Occipital lobe (tissue), 2 donors: ENCODE results near the gene PCDHGB4. TPM values are rescaled to one million over a fixed set of nuclear protein-coding genes. Genes with fewer than 3 reads are reported as not detected.
"Not testable (repeated sequence)": the region's sequence is repeated elsewhere in the genome, so short reads cannot be mapped to it uniquely, and the experiment has no call there.

Experiments used
- DNase-seq: peaks from one replicate; lab custom pipeline; 2025; lab: John Stamatoyannopoulos, UW
- total RNA-seq: library from RNA; depleted of rRNA; stranded (reverse); fragments of >200 nt; gene quantifications from one replicate; pipeline ENCODE4 v1.2.3, GENCODE V29; 2014

Gene PCDHGB4
- total RNA-seq, 1 donor from 2014 or later = 12.9 TPM

DNA sequence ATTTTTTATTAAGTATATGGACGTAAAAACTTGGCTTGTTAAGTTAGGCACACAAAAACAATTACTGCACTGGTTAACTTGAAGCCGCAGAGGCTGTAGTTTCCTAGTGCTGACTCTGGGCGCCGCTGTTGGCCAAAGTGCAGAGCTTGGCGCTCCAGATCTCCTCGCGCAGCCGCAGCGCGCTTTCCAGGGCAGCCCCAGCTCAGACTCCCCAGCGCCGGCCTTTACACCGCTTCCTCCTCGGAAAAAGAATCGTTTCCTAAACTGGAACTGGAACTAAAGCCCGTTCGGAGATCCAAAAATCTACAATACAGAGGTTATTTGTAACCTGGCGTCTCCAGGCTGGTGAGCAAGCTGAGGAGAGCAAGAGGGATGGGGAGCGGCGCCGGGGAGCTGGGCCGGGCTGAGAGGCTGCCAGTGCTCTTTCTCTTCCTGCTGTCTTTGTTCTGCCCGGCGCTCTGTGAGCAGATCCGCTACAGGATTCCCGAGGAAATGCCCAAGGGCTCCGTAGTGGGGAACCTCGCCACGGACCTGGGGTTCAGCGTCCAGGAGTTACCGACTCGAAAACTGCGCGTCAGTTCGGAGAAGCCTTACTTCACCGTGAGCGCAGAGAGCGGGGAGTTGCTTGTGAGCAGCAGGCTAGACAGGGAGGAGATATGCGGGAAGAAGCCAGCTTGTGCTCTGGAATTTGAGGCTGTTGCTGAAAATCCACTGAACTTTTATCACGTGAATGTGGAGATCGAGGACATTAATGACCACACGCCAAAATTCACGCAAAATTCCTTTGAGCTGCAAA is 10.5 kb downstream of the PCDHGB4 start, which contains the start of gene PCDHGB5:
Gene PCDHGB5, plus strand, starts transcription at position 192 of the 796 bp plus-strand sequence. Its CDS starts 181 bp downstream, at position 373.
- DNase-seq = not testable (repeated sequence)

DNA sequence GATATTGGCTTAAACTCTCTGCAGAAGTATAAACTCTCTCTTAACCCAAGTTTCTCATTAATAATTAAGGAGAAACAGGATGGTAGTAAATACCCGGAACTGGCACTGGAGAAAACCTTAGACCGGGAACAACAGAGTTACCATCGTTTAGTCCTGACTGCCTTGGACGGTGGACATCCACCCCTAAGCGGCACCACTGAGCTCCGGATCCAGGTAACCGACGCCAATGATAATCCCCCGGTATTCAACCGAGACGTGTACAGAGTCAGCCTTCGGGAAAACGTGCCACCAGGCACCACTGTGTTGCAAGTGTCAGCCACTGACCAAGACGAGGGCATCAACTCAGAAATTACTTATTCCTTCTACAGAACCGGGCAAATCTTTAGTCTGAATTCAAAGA is 11.1 kb downstream of the PCDHGB4 start:
- no peak for DNase-seq

DNA sequence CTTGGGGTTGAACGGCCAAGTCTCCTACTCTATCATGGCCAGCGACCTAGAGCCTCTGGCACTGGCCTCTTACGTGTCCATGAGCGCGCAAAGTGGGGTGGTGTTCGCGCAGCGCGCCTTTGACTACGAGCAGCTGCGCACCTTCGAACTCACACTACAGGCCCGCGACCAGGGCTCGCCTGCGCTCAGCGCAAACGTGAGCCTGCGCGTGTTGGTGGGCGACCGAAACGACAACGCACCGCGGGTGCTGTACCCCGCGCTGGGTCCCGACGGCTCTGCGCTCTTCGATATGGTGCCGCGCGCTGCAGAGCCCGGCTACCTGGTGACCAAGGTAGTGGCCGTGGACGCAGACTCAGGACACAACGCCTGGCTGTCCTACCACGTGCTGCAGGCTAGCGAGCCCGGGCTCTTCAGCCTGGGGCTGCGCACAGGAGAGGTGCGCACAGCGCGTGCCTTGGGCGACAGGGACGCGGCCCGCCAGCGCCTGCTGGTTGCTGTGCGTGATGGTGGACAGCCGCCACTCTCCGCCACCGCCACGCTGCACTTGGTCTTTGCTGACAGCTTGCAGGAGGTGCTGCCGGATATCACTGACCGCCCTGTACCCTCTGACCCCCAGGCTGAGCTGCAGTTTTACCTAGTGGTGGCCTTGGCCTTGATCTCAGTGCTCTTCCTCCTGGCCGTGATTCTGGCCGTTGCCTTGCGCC is 12.2 kb downstream of the PCDHGB4 start:
- no peak for DNase-seq

DNA sequence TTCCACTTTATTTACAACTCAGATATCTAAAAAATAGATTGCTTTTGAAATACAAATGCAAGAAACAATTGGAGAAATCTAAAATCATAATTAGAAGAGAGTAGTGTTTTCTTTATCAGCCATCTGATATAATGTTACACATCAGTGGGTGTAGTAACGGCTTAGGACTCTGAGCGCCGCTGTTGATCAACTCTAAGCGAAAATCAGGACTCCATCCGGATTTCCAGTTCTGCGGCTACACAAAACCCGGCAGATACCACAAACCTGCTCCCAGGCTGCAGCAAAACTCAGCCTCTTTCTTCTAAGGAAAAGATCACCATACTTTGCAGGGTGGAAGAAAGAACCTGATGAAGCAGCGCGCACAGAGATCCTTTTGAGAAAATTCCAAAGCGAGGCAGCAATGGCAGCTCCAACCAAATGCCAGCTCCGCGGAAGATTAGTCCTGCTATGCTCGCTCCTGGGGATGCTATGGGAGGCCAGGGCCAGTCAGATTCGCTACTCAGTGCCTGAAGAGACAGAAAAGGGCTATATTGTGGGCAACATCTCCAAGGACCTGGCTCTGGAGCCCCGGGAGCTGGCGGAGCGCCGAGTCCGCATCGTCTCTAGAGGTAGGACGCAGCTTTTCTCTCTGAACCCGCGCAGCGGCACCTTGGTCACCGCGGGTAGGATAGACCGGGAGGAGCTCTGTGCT is 15.2 kb downstream of the PCDHGB4 start, which contains the start of gene PCDHGA9:
Gene PCDHGA9, plus strand, starts transcription at position 226 of the 691 bp plus-strand sequence. Its CDS starts 175 bp downstream, at position 401.
- DNase-seq = no peak

DNA sequence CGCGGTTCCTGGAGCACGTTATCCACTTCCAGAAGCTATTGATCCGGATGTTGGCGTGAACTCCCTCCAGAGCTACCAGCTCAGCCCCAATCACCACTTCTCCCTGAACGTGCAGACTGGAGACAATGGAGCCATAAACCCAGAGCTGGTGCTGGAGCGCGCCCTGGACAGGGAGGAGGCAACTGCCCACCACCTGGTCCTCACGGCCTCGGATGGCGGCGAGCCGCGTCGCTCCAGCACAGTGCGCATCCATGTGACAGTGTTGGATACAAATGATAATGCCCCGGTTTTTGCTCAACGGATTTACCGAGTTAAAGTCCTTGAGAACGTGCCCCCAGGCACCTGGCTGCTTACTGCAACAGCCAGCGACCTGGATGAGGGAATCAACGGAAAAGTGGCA is 15.9 kb downstream of the PCDHGB4 start:
- DNase-seq = no peak

DNA sequence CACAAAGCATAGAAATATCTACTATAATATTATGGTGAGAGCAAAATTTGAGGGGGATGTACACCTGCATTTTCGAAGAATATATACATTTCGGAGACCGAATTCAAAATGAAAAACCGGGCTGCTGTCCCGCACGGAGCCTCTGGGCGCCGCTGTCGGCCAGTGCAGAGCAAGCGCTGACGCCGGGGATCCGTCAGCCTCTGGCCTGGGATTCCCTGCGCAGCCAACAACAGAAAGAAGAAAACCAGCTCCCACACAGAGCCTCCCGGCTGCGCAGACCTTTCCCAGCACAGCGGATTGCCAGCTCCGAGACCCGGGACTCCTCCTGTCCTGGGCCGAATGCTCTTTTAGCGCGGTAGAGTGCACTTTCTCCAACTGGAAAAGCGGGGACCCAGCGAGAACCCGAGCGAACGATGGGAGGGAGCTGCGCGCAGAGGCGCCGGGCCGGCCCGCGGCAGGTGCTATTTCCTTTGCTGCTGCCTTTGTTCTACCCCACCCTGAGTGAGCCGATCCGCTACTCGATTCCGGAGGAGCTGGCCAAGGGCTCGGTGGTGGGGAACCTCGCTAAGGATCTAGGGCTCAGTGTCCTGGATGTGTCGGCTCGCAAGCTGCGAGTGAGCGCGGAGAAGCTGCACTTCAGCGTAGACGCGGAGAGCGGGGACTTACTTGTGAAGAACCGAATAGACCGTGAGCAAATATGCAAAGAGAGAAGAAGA is 20.4 kb downstream of the PCDHGB4 start, which contains the start of gene PCDHGB6:
Gene PCDHGB6, plus strand, starts transcription at position 232 of the 716 bp plus-strand sequence. Its CDS starts 182 bp downstream, at position 414.
- DNase-seq = not testable (repeated sequence)

DNA sequence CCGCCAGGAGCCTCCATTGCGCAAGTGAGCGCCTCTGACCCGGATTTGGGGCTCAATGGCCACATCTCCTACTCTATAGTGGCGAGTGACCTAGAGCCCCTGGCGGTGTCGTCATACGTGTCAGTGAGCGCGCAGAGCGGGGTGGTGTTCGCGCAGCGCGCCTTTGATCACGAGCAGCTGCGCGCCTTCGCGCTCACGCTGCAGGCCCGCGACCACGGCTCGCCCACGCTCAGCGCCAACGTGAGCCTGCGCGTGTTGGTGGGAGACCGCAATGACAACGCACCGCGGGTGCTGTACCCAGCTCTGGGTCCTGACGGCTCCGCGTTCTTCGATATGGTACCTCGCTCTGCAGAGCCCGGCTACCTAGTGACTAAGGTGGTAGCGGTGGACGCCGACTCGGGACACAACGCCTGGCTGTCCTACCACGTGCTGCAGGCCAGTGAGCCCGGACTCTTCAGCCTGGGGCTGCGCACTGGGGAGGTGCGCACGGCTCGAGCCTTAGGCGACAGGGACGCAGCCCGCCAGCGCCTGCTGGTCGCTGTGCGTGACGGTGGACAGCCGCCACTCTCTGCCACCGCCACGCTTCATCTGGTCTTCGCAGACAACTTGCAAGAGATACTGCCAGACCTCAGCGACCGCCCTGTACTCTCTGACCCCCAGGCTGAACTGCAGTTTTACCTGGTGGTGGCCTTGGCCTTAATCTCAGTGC is 22.3 kb downstream of the PCDHGB4 start:
- no peak for DNase-seq

DNA sequence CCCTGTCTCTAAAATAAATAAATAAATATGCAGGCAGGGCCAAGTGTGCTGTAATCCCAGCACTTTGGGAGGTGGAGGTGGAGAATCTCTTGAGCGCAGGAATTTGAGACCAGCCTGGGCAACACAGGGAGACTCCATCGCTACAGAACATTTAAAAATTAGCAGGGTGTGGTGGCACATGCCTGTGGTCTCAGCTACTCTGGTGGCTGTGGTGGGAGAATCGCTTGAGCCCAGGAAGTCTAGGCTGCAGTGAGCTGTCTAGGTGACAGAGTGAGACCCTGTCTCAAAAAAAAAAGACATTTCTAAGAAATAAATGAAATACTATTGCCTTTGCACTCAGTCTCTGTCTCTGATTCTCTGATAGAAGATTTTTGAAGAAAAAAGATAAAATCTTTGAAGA is 24.1 kb downstream of the PCDHGB4 start:
- no peak for DNase-seq

DNA sequence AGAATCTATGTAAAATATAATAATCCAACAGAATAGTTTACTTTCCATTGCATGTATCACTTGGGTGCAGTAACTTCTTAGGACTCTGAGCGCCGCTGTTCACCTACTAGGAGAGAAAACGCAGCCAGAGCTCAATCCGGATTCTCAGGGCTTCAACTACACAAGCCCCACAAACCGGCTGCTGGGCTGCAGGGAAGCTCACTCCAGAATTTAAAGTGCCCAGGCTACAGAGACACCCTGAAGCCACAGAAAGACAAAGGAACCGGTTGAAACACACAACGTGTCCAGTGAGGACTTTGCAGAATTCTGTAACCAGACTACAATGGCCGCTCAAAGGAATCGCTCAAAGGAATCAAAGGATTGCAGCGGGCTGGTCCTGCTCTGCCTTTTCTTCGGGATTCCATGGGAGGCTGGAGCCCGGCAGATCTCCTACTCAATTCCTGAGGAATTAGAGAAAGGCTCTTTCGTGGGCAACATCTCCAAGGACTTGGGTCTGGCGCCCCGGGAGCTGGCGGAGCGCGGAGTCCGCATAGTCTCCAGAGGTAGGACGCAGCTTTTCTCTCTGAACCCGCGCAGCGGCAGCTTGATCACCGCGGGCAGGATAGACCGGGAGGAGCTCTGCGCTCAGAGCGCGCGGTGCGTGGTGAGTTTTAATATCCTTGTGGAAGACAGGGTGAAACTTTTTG is 25.5 kb downstream of the PCDHGB4 start, which contains the start of gene PCDHGA10:
Gene PCDHGA10, plus strand, starts transcription at position 134 of the 686 bp plus-strand sequence. Its CDS starts 189 bp downstream, at position 323.
- DNase-seq = no peak

DNA sequence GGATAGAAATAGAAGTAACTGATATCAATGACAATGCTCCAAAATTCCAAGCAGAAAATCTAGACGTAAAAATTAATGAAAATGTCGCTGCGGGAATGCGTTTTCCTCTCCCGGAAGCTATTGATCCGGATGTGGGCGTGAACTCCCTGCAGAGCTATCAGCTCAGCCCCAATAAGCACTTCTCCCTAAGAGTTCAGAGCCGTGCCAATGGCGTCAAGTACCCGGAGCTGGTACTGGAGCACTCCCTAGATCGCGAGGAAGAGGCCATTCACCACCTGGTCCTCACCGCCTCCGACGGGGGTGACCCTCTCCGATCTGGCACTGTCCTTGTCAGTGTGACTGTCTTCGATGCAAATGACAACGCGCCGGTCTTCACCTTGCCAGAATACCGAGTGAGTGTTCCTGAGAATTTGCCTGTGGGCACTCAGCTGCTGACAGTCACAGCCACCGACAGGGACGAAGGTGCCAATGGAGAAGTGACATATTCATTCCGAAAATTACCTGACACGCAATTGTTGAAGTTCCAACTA is 26.1 kb downstream of the PCDHGB4 start:
- DNase-seq = no peak

DNA sequence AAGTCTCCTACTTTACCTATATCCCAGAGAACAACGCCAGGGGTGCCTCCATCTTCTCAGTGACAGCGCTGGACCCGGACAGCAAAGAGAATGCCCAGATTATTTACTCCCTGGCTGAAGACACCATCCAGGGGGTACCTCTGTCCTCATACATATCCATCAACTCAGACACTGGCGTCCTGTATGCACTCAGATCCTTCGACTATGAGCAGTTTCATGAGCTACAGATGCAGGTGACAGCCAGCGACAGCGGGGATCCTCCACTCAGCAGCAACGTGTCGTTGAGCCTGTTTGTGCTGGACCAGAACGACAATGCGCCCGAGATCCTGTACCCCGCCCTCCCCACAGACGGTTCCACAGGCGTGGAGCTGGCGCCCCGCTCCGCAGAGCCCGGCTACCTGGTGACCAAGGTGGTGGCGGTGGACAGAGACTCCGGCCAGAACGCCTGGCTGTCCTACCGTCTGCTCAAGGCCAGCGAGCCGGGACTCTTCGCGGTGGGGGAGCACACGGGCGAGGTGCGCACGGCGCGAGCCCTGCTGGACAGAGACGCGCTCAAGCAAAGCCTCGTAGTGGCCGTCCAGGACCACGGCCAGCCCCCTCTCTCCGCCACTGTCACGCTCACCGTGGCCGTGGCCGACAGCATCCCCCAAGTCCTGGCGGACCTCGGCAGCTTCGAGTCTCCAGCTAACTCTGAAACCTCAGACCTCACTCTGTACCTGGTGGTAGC is 27.2 kb downstream of the PCDHGB4 start:
- not testable (repeated sequence) for DNase-seq

DNA sequence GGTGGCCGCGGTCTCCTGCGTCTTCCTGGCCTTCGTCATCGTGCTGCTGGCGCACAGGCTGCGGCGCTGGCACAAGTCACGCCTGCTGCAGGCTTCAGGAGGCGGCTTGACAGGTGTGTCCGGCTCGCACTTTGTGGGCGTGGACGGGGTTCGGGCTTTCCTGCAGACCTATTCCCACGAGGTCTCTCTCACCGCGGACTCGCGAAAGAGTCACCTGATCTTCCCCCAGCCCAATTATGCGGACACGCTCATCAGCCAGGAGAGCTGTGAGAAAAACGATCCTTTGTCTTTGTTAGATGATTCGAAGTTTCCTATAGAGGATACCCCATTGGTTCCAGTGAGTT is 27.7 kb downstream of the PCDHGB4 start:
- not testable (repeated sequence) for DNase-seq

DNA sequence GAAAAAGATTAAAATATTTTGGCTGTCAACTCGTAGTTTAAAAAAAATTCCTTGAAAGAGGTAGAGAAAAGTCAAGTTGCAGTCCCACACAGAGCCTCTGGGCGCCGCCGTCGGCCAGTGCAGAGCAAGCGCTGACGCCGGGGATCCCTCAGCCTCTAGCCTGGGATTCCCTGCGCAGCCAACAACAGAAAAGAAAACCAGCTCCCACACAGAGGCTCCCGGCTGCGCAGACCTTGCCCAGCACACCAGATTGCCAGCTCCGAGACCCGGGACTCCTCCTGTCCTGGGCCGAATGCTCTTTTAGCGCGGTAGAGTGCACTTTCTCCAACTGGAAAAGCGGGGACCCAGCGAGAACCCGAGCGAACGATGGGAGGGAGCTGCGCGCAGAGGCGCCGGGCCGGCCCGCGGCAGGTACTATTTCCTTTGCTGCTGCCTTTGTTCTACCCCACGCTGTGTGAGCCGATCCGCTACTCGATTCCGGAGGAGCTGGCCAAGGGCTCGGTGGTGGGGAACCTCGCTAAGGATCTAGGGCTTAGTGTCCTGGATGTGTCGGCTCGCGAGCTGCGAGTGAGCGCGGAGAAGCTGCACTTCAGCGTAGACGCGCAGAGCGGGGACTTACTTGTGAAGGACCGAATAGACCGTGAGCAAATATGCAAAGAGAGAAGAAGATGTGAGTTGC is 30.1 kb downstream of the PCDHGB4 start, which contains the start of gene PCDHGB7:
Gene PCDHGB7, plus strand, starts transcription at position 184 of the 679 bp plus-strand sequence. Its CDS starts 183 bp downstream, at position 367.
- DNase-seq = not testable (repeated sequence)

DNA sequence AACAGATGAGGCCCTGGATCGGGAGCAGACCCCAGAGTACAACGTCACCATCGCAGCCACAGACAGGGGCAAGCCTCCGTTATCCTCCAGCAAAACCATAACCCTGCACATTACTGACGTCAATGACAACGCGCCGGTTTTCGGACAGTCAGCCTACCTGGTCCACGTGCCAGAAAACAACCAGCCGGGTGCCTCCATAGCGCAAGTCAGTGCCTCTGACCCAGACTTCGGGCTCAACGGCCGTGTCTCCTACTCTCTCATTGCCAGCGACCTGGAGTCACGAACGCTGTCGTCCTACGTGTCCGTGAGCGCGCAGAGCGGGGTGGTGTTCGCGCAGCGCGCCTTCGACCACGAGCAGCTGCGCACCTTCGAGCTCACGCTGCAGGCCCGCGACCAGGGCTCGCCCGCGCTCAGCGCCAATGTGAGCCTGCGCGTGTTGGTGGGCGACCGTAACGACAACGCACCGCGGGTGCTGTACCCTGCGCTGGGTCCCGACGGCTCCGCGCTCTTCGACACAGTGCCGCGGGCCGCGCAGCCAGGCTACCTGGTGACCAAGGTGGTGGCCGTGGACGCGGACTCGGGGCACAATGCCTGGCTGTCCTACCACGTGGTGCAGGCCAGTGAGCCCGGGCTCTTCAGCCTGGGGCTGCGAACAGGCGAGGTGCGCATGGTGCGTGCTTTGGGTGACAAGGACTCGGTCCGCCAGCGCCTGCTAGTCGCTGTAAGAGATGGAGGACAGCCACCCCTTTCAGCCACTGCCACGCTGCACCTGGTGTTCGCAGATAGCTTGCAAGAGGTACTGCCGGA is 31.8 kb downstream of the PCDHGB4 start:
- no peak for DNase-seq

DNA sequence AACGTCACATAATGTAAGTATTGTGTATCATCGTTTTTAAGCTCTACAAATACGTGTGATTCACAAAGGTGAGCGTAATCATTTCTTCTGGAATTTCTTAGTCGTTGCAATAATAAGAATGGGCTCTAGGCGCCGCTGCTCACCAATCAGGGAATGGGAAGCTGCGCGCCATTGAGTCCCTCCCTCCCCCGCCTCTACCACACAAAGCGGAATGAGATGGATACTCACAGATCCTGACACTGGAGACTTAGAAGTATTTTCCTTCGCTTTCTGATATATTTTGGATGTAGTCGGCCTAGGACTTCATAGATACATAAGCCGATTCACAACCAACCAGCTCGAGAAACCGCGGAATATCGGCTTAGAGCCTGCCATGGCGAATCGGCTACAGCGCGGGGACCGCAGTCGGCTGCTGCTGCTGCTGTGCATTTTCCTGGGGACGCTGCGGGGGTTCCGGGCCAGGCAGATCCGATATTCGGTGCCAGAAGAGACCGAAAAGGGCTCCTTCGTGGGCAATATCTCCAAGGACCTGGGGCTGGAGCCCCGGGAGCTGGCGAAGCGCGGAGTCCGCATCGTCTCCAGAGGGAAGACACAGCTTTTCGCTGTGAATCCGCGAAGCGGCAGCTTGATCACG is 33.5 kb downstream of the PCDHGB4 start, which contains the start of gene PCDHGA11:
Gene PCDHGA11, plus strand, starts transcription at position 197 of the 634 bp plus-strand sequence. Its CDS starts 177 bp downstream, at position 374.
- no peak for DNase-seq

DNA sequence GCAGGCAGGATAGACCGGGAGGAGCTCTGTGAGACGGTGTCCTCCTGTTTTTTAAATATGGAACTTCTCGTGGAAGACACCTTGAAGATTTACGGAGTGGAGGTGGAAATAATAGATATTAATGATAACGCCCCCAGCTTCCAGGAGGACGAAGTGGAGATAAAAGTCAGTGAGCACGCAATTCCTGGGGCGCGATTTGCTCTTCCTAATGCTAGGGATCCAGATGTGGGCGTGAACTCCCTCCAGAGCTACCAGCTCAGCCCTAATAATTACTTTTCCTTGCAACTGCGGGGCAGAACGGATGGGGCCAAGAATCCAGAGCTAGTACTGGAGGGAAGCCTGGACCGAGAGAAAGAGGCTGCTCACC is 34.0 kb downstream of the PCDHGB4 start:
- no peak for DNase-seq
